ENCODE results near the gene PLCH2.

DNA sequence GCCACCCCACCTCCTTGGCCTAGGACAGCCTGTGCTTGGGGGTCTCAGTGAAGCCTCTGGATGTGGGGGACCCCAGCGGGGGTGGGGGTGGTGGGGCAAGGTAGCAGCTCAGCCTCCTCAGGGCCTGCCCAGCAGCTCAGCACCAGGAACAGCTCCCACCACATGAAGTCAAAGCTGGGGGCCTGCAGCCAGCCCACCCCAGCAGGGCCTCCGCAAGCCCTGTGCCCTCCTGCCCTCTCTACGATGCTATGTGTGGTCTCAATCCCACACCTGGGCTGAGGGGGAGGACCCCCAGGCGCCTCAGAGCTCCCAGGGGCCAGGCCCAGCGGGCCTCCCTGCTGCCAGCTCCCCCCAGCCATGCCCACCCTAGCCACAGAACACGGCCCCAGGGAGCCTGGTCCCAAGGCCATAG is 31.7 kb downstream of the PLCH2 start:
- TF ChIP-seq EZH2 (IDR thresholded peaks at IDR 0.05; ENCODE audit: borderline replicate concordance, insufficient read depth, low read length, poor library complexity, severe bottlenecking): no peak
- no peak for TF ChIP-seq CTCF (IDR thresholded peaks at IDR 0.05; ENCODE audit: poor library complexity, severe bottlenecking)
